ENCODE results near the gene UNC5CL.

DNA sequence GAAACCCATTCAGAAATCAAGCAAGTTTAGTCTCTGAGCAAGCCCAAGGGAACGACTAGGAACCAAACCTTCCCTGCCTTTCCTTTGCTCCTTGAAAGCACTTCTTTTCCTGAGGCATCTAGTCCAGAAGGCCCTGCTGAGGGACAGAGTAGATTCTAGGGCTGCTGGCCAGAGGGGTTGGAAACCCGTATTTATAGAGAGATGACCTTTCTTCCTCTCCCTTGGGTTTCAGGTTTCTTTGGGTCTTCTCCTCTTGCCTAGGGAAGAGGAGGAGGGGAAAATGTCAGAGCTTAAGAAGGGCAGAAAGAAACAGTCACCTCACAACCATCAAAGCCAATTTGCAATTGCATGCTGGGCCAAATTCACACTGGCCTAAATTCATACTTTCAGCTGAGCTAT is 19.8 kb upstream of the UNC5CL start:
- TF ChIP-seq EZH2phosphoT487 (IDR thresholded peaks at IDR 0.05; ENCODE audit: insufficient read depth, low read depth) (no peak), EZH2 (IDR thresholded peaks at IDR 0.05; ENCODE audit: insufficient read depth, poor library complexity, severe bottlenecking) (no peak)
